H7 (cell line): ENCODE measurements around the gene ADAMTS17. TPM values are rescaled to one million over a fixed set of nuclear protein-coding genes. Genes with fewer than 3 reads are reported as not detected.

ENCODE experiments used
- DNase-seq: peaks from one replicate; pipeline ENCODE4 v3.0.0; 2012
- H3K27me3 ChIP-seq: 2 replicates; pipeline ENCODE4 v1.6.0; 2011; ENCODE audit warnings: mild to moderate bottlenecking, low read length; ENCODE audit not compliant: control insufficient read depth, insufficient read depth
- H3K36me3 ChIP-seq: replicated peaks from 2 replicates; pipeline ENCODE4 v1.5.1; 2011; ENCODE audit warnings: low read length; ENCODE audit not compliant: control insufficient read depth, insufficient read depth
- H3K4me3 ChIP-seq: 2 replicates; pipeline ENCODE4 v1.5.1; 2011; ENCODE audit warnings: low read depth, mild to moderate bottlenecking, control low read depth, low read length, moderate library complexity; ENCODE audit not compliant: insufficient read depth
- total RNA-seq: library from RNA; depleted of rRNA; stranded (reverse); fragments of >200 nt; shearing (Covaris generic); gene quantifications from 2 replicates; pipeline ENCODE4 v1.2.3, GENCODE V29; 2014

ADAMTS17 gene
- total RNA-seq, 1 experiment from 2014 or later: 0.55 TPM

DNA sequence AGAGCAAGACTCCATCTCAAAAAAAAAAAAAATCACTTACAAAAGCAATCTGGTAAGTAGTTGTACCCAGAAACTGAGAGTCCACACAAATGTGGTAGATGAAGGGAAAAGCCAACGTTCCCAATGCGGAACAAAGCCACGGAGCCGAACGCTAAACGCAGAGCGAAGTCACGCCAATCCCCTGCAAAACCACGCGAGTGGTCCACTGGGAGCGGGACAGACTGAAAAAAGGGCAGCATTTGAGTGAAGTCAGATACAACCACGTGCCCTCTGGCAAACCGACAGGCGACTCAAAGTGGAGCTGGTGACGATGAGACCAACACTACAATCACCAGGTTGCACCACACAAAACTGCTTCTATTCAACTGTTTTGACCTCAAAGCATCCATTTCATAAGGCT, 362.4 kb downstream of the ADAMTS17 start:
- Histone ChIP-seq H3K4me3 (no peak overlapping the region), H3K27me3 (no peaks in the 10 kb centered on the region), H3K36me3 (no peaks in the 10 kb centered on the region)
- DNase-seq: no peak

DNA sequence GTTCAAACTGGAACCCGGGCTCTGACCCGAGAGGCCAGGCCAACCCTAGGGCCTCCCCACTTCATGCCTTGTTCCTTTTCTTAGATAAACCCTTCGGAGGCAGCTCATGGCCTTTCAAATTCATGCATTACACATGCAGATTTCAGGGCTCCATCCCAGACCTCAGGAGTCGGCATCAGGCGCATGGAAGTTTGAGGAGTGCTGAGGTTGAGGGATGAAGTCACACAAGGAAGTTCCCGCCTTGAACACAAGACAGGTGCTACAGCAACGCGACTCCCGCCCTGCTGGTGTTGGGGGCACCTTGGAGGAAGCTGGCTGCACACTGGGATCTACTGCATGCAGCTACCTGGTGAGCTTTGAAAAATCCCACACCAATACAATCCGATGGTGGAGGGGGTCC, 363.3 kb downstream of the ADAMTS17 start:
- peak; percentile 75 for DNase-seq
- Histone ChIP-seq H3K36me3 (no peaks in the 10 kb centered on the region), H3K4me3 (no peak overlapping the region), H3K27me3 (no peaks in the 10 kb centered on the region)

DNA sequence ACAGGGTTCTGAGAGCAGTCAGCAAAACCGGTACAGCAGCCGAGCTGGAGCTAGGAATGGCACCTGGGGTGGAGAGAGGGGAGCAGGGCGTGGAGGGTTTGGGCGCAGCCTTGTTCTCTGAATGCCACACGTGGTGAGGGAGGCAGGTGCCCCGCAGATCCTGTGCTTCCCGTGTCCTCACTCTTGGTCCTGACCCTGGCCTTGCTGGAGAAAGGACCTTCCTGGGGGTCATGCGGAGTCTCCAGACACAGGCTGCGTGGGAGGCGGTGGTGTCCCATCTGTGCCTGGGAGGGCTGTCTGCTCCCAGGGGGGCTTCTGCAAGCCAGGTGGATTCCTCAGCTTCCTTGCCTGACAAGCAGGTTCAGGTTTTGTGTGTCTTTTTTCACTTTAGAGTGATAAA, 363.8 kb downstream of the ADAMTS17 start:
- H3K36me3 ChIP-seq: no peaks in the 10 kb centered on the region
- H3K4me3 ChIP-seq: no peak overlapping the region
- peak; percentile 53 for DNase-seq
- no peaks in the 10 kb centered on the region for H3K27me3 ChIP-seq

DNA sequence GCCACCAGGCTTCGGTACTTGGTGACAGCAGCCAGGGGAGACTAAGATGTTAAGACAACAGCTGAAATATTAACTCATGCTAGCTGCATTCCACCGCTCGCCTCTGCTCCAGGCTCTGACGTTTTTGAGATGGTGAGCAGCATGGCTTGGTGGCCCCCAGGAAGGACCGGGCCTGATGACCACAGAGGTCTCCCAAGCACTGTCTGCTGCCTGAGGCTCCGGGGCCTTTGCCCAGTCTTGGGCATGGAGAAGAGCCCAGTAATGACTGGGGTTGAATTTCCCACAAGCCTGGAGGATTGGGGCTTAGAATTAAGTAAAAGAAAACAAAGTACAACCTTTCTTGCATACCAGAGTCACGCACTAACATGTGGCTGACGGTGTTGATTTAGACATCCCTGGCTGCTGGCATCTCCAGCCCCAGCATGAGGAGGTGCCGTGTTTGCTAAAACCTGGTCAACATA, 364.9 kb downstream of the ADAMTS17 start:
- DNase-seq: no peak
- no peak overlapping the region for H3K4me3 ChIP-seq
- H3K36me3 ChIP-seq: no peaks in the 10 kb centered on the region
- no peaks in the 10 kb centered on the region for H3K27me3 ChIP-seq

DNA sequence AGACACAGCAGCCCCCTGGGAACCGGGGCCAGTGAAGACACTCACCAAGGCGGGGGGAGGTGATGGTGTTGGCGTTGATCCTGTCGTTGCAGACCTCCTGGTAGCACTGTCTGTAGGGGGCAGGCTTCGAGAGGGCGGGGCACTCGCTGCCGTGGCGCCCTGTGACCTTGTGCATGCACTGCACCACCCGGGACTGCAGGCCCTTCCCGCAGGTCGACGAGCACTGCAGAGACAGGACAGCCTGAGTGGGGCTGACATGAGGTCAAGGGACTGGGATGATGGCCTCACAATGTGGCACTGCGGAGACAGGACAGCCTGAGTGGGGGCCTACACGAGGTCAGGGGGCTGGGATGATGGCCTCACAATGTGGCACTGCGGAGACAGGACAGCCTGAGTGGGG, 365.8 kb downstream of the ADAMTS17 start:
- H3K4me3 ChIP-seq: no peak overlapping the region
- DNase-seq: peak; percentile 48

DNA sequence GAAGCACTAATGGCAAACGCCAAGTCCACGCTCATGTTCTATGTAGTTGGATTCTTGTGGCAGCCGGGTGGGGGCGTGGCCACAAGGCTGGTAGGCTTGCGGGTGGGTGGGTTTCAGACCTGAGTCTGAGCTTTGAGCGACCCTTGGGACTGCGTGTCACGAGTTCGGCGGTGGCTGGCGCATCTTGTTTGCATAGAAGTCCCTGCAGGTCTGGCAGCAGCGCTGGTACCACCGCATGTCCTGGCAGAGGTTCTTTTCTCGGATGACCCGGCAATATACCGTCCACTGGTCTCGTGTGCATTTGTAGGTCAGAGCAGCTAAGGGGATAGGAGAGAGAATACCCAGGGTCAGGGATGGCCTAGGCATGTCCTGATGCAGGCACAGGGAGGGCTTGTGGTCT, 367.5 kb downstream of the ADAMTS17 start:
- DNase-seq: peak; percentile 33
- Histone ChIP-seq H3K4me3 (no peak overlapping the region), H3K36me3 (no peaks in the 10 kb centered on the region), H3K27me3 (no peaks in the 10 kb centered on the region)

More for the DNA sequence above, 365.8 kb downstream of the ADAMTS17 start:
- Histone ChIP-seq H3K27me3 (no peaks in the 10 kb centered on the region), H3K36me3 (no peaks in the 10 kb centered on the region)

DNA sequence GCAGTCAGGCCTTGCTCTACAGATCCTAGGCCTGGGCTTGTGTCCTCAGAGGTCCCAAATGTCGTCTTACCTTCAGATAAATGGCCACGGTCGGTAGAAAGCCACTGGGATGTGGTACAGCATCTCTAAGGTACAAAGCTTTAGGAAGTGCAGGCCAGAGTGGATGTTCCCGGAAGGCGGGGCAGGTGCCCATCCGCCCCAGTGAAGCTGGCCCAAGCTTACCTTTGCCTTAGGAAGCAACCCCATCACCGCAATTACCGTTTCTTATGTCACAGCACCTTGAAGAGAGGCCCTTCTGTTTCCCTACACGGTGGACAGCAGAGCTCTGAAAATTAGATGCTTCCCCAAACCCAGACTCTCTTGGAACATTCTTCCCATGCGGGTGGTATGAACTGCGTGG, 368.4 kb downstream of the ADAMTS17 start:
- DNase-seq: no peak
- H3K4me3 ChIP-seq: no peak overlapping the region
- no peaks in the 10 kb centered on the region for H3K27me3 ChIP-seq
- no peaks in the 10 kb centered on the region for H3K36me3 ChIP-seq

DNA sequence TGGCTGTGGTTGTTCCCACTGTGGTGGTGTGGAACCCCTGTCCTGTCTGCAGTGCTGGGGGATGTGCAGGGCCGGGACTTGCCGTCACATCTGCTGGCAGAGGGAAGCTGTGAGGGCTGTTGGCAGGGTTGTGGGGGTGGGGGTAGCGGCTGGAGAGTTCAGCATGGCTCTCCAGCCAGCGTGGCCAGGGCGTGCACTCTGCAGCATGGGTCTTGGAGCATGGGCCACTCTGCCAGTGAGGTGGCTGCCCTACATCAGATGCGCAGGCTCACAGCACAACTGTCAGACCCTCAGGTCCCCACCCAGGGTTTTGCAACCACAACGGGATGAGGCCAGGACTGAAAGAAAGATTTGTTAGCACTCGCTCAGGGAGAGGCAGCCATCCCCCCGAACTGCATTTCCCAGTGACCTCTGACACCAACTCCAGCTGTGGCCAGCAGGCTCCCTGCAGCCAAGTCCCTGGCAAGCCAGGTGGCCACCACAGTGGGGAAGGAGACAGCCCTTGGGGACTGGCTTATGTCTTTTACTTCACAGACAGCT, 370.8 kb downstream of the ADAMTS17 start:
- no peak overlapping the region for H3K4me3 ChIP-seq
- no peaks in the 10 kb centered on the region for H3K36me3 ChIP-seq
- no peak for DNase-seq
- no peaks in the 10 kb centered on the region for H3K27me3 ChIP-seq

DNA sequence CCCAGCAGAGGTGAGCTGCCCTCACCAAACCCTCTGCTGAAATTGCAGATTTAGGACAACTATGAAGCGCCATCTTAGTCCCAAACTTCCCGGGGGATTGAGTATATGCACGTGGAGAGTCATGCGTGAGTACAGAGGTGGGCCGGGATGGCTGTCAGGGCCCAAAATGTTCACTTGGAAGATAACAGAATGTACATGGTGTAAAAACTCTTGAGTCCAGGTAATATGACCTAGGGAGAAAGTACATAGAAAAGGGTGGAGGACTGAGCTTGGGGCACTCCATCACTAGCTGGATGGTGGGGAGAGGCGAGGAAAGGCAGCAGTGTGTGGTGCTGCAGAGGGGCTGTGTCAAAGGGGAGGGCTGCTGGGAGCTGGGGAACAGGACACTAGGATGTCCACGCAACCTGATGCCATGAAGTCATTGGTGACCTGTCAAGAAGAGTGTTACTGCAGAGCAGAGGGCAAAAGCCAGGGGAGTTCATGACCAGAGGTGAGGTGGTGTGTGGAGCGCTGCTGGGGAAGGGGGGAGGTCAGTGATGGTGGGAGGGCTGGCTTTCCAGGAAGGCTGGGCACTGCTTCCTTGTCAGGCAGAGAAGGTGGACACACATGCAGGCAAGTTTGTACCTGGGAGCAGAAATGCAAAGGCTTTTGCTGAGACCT, 372.4 kb downstream of the ADAMTS17 start:
- no peak for DNase-seq
- no peak overlapping the region for H3K4me3 ChIP-seq
- no peaks in the 10 kb centered on the region for H3K27me3 ChIP-seq
- H3K36me3 ChIP-seq: no peaks in the 10 kb centered on the region

DNA sequence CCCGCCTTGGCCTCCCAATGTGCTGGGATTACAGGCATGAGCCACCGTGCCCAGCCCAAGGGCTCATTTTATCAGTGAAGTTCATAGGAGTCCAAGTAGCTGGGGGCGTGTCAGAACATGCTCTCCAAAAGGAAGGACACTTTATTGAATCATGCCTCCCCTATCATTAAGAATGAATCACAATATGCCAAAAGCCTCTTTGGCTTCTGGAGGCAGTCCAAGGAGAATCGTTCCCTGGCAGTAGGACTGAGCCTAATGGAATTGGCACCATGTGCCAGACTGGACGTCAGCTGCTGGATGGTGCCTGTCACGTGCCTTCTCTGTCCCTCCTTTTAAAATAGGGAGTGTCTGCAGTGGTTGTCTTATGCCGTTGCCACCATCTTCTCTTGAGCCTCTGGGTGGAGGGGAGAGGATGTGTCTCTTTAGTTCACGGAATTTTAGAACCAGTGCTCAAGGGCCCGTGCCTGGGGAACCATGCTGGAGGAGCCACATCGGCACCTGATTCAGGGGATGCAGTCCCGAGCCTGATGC, 373.9 kb downstream of the ADAMTS17 start:
- H3K36me3 ChIP-seq: no peaks in the 10 kb centered on the region
- no peak overlapping the region for H3K4me3 ChIP-seq
- H3K27me3 ChIP-seq: no peaks in the 10 kb centered on the region
- no peak for DNase-seq

DNA sequence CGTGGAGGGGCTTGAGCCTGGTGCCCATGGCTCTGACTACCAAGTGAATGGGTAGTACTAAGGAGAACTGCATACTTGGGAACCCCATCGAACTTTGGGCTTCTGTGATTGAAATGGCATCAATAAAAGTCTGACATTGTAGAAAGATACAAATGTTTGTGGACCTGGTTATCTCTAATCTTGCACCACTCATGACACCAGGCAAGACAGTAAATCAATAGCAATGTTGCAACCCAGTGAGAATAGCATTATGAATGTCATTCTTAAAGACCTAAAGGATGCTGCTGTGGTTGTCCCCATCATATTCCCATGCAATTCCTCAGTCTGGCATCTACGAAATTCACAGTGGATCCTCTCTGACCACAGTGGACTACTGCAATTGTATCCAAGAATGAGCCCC, 375.0 kb downstream of the ADAMTS17 start:
- no peak overlapping the region for H3K4me3 ChIP-seq
- no peaks in the 10 kb centered on the region for H3K36me3 ChIP-seq
- H3K27me3 ChIP-seq: no peaks in the 10 kb centered on the region
- no peak for DNase-seq

DNA sequence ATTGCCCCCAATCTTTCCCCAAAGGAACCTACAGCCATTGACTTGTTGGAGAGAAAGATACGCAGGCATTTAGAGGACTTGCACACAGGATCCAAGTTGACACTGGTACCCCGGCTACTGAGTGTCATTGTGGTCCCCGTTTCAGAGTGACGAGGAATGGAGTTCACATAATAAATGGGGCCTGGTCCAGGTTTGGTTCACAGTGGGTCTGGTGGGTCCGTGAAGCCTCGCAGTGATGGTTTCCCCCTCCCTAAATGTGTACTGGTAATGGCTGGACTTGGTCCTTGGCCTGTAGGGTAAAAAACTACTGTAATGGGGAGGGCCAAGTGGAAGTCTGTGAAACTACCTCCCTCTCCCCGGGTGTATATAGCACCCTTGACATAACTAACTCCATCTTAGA, 376.4 kb downstream of the ADAMTS17 start:
- H3K36me3 ChIP-seq: no peaks in the 10 kb centered on the region
- no peaks in the 10 kb centered on the region for H3K27me3 ChIP-seq
- peak; percentile 4 for DNase-seq
- no peak overlapping the region for H3K4me3 ChIP-seq

DNA sequence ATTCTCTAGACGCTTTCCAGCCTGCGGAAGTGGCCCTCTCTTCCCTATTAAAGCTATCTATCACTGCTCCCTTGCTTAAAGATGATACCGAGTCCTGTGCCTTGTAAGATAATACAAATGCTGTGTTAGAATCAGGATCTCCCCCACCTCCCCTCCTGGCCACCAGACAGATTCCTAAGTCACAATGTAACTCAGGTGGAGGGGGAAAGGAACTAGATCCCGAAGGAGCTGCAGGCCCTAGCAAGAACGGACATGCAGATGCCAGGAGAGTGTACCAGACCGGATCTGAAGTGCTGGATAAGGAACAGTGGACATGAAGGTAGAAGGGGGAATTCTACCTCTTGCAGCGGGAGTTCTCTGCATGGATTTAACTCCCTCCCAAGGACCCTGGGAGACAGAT, 377.8 kb downstream of the ADAMTS17 start:
- peak; percentile 1 for DNase-seq
- Histone ChIP-seq H3K36me3 (no peaks in the 10 kb centered on the region), H3K4me3 (no peak overlapping the region), H3K27me3 (no peaks in the 10 kb centered on the region)

DNA sequence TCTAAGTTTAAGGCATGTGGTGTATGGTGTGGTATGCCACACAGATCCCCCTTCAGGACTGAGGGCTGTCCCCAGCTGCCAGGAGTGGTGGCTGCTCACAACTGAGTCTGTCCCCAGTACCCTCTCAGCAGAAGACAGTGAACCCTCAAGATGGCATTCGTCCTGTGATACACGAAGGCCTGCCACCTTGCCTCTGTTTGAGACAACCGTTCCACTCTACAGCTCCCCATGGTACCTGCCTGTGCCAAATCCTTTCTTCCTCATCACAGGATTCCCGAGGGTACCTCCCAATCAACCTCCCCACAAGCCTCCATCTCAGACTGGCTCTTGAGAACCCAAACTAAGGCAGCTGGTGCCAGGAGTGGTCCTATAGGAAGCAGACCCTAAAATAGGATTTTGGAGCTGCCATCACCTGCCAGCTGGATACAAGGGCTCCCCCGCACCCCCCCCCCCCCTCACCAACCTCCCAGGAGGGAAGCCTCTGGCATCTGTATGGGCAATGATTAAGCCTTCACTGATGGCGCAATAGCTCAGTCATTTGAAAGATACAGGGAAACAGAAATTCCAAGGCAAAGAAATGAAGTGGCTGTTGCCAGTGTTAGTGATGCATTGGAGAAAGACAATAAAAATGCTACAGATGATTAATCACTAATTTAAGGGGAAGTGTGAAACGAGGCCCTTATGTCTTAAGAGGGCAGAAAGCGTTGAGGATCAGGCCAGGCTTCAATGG, 378.5 kb downstream of the ADAMTS17 start:
- DNase-seq: peak; percentile 5
- no peak overlapping the region for H3K4me3 ChIP-seq
- no peaks in the 10 kb centered on the region for H3K36me3 ChIP-seq
- H3K27me3 ChIP-seq: no peaks in the 10 kb centered on the region

DNA sequence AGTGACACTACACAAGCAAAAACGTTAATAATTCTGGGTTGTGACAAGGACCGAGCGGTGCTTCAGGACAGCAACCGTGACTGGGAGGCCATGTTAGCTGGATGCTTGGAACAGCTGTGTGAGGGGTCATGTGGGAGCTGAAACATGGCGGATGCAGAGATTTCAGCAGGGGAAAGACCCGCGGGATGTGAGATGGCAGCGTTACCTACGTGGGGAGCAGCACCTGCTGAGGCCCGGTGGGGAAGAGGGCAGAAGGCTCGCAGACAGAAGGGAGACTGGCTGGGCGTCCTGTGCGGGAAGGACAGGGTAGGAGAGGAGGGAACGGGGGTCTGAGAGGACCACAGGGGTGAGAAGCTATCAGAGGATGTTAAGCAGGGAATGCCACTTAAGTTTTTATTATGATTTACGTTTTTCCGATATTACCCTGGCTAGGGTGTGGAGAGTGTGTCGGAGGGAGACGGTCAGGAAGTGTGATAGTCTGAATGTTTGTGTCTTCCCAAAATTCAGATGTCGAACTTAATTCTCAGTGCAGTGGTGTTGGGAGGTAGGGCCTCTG, 379.7 kb downstream of the ADAMTS17 start:
- no peaks in the 10 kb centered on the region for H3K27me3 ChIP-seq
- no peak overlapping the region for H3K4me3 ChIP-seq
- H3K36me3 ChIP-seq: no peaks in the 10 kb centered on the region
- no peak for DNase-seq
